COLO668 (cell line): ENCODE measurements around the gene UPF2.
"Not testable (repeated sequence)": the region's sequence is repeated elsewhere in the genome, so short reads cannot be mapped to it uniquely, and the experiment has no call there.

ENCODE experiments used
- DNase-seq: peaks from one replicate; lab custom pipeline; 2025; ENCODE audit not compliant: unreplicated experiment; lab: John Stamatoyannopoulos, UW

The UPF2 gene

GRCh38 chr10:12041766-12042408 is 722 bp downstream of the UPF2 start:
- peak; percentile 7 for DNase-seq

DNA sequence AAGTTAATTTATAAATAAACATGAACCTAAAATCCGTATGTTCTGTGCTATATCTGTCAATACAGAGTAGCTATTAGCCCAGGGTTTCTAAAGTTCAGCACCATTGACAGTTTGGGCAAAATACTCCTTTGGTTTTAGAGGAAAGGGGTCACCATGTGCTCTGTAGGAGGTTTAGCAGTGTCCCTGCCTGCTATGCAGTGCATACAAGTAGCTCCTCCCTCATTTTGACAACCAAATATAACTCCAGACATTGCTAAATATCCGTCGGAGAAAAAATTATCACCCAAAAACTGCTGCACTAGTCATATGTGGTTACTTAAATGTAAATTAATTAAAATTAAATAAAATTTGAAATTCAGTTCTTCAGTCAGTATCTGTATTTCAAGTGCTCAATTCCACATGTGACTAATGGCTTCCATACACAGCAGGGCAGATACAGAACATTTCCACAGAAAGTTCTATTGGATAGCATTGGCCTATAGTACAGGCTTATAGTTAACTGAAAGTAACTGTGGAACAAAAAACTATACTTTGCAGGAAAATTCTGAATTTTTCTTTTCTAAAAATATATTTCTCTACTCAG is 6.4 kb downstream of the UPF2 start:
- no peak for DNase-seq

DNA sequence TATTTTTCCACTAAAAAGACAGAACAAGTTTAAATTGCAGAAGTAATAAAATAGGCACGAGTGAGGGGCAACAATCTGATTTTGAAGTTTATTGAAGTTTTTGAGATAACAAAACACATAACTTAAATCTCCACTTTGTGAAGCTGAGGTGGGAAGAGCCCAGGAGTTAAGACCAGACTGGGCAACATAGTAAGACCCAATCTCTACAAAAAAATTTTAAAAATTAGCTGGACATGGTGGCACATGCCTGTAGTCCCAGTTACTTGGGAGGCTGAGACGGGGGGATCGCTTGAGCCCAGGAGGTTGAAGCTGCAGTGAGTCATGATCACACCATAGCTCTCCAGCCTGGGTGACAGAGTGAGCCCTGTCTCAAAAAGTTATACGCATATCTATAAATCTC is 11.2 kb downstream of the UPF2 start:
- no peak for DNase-seq

DNA sequence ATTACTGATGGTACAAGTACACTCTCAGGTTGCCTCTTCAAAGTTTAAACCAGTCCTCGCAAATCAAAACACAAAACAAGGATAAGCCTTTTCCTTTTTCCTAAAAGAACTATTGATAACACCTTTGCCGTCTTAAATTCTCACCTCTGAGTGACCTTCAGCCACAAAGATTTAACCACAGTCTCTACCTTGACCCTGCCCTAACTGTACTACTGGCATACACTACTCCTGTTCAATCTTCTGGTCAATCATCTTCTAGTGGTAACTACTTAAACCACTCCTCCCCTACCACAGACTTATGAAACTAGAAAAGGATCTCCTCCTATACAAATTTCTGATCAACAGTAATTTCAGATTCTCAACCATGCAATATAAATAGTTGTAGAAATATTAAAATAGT is 15.1 kb downstream of the UPF2 start:
- DNase-seq, result no peak

DNA sequence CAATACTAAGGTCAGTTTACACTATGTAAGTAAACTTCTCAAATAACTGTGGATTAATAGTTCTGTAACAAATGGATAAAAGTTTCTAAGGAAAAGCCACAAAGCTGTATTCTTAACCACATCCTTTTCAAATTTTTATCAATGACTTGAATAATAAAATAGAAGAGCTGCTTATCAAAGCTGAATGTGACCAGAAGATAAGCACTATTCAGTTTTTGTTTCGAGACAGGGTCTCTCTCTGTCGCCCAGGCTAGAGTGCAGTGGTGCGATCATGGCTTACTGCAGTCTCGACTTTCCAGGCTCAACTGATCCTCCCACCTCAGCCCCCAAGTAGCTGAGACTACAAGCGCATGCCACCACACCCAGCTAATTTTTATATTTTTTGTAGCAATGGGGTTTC is 17.0 kb downstream of the UPF2 start:
- no peak for DNase-seq

DNA sequence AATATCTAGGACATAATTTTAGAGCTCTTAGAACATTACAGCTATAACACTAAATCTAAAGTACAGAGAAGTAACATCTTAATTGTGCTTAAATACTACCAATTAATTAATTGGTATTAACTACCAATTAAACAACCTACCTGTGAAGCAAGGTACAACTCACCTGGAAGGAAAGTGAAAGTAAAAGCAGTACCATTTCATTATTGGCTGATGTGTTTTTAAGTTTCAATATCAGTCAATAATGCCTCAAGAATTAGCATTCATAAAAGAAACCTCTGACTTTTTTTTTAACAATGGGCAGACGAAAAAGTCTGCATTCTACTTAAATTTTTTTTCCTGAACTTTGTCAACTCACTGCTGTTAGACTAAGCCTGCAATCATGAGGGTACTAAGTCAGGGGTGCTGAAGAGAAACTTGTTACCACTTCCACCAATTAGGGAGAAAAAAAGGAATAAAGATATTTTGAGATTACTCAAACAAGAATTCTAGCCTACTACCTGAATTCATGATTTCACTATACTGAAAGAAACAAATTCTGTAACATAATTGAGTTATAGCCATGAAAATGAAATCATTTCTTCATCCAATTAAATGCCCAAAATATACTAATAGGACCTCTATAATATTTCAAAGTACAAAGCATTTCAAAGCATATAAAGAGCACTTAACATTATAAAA is 19.9 kb downstream of the UPF2 start:
- DNase-seq, result no peak

- no peak for DNase-seq
Observed at GRCh38 chr10:12020574-12020973, 22.0 kb downstream of the UPF2 start.

DNA sequence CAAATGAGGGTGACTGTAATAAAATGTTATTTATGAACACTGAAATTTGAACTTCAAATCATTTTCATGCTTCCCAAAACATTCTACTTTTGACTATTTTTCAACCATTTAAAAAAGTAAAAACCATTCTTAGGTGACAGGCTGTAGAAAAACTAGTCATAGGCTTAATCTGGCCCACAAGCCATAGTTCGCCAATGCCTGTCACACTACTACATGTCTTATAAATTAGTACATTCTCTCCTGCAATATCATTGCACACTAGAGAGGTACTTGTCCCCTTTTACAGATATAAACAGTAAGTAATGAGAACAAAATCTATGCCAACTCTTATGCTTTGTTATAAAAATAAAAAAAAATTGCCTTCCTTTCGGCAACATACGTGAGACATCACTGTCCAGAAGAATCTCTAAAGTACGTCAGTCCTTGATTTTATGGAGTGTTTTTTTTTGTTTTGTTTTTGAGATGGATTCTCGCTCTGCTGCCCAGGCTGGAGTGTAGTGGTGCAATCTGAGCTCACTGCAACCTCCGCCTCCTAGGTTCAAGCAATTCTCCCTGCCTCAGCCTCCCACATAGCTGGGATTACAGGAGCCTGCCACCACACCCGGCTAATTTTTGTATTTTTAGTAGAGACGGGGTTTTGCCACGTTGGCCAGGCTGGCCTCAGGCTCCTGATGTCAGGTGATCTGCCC is 23.2 kb downstream of the UPF2 start:
- no peak for DNase-seq

- no peak for DNase-seq
Observed at GRCh38 chr10:12018438-12019282, 23.9 kb downstream of the UPF2 start.

DNA sequence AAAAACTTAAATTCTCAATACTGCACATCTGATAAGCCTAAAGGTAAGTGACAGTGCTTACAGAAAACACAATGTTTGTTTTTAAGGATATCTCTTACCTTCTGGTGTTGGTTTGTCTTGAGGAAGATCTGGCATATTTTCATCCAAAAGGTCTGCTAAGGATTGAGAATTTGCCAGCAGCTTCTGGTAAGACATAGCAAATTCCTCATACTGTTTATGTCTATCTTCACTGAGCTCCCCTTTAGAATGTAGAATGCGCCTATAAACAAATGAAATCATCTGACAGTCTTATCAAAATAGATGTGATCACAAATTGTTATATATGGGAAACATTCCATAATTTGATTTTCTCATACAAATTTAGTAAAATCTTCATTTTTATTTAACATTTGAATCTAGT is 28.7 kb downstream of the UPF2 start:
- no peak for DNase-seq

DNA sequence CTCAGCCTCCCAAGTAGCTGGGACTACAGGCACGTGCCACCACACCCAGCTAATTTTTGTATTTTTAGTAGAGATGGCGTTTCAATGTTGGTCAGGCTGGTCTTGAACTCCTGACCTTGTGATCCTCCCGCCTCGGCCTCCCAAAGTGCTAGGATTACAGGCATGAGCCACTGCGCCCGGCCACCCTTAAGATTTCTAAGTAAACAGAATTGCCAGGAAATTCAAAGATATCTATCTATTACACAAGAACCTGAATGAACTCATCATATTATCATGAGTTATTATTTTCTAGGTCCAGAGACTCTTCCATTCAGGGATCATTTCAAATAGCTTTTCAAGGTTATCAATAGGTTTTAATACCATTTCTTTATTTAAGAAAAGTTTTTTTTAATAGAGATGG is 29.2 kb downstream of the UPF2 start:
- DNase-seq, result not testable (repeated sequence)

DNA sequence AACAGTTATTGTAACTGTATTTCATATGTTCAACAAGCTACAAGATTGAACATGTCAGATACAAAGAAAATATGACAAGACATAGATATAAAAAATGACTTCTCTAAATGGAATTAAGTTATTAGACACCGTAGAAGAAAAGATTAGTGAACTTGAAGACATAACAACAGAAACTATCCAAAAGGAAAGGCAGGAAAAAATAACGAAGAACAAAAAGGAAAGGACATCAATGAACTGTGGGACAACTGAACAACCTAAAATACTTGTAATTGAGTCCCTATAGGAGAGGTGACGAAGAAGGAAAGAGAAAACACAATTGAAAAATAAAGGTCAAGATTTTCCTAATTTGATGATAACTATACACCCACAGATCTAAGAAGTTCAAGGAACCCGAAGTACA is 32.3 kb downstream of the UPF2 start:
- no peak for DNase-seq

GRCh38 chr10:12008842-12009241 is 33.8 kb downstream of the UPF2 start:
- not testable (repeated sequence) for DNase-seq

DNA sequence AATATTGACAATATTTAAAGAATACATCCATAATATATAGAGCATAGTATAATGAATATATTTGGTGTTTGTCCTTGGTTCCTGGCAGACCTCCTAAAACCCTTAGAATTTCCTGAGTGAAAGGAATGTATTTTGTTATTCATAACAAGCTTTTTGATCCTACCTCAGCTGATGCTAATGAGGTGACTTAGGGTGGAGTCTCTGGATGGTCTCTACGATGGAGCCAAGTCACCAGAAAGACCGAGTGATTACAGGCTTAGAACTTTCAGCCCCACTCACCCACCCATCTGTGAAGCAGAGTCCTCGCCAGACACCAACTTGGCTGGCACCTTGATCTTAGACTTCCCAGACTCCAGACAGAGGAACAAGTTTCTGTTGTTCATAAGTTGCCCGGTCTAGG is 35.9 kb downstream of the UPF2 start:
- DNase-seq, result no peak

GRCh38 chr10:11993834-11994468 is 48.7 kb downstream of the UPF2 start:
- no peak for DNase-seq

GRCh38 chr10:11988924-11989323 is 53.7 kb downstream of the UPF2 start:
- no peak for DNase-seq

DNA sequence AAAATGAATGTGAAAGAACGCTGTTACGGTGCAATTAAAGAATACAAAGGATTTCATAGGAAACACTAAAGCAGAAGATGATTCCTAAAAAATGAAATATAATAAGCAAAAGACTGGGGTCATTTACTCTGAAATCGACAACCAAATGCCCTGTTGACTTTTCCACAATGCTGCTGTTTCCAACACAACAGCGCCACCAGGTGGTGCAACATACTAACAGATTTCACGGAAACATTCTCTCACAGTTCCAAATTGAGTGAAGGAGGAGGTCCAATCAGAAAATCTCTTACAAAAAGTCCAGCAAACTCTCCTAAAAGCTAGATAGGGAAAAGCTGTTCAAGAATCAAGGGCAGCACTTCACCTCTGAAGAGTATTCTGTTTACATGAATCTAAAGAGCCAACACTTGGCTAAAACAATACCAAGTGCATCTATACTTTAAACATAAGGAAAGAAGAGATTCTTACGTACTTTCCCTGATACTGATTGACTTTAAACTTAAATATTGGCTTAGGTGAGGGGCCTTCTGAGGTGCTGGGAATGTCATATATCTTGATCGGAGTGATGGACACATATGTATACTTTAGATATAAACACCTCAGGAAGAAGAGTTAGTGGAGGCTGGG is 55.9 kb downstream of the UPF2 start:
- DNase-seq, result peak; percentile 57

GRCh38 chr10:11982253-11982652 is 60.4 kb downstream of the UPF2 start:
- no peak for DNase-seq

GRCh38 chr10:11975795-11976194 is 66.8 kb downstream of the UPF2 start:
- no peak for DNase-seq

GRCh38 chr10:11972523-11972922 is 70.1 kb downstream of the UPF2 start:
- not testable (repeated sequence) for DNase-seq
